ENCODE measurements around the gene TMEM121. TPM values are rescaled to one million over a fixed set of nuclear protein-coding genes. Genes with fewer than 3 reads are reported as not detected.

The TMEM121 gene
- total RNA-seq, 4 donors from 2014 or later = 0.48 to 0.96 TPM; not detected in 2

DNA sequence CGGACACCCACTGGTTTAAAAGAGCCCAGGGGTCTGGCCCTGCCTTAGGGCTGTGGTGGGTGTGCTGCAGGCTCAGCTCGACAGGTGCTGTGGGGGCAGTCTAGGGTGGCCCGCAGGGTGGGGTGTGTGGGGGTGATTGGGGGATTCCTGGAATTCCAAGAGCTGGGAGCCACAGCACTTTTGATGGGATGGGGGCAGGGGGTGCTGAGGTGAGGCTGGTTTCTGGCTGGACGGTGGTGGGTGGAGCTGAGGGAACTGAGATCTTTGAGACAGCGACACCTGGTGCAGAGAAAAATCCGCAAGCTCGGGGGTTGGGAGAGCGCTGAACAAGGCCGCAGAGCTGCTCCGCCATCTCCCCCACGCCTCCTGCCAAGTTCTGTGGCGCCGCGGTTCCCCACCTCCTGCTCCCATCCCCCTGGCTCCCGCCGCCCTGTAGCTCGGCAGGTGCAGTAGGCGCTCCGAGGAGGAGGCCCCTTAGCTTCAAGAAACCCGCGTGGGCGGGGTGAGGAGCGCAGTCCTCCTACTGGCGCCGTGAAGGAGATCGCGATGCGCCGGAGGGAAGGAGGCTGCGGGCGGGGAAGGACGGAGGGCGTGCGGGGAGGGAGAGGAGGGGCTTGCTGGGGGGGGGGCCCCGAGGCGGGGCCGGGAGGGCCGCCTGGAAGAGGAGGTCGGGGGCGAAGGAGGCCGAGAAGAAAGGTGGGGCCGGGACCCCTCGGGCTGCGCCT is 36.7 kb upstream of the TMEM121 start:
- 2% methylated on average over 42 of the region's 44 CpGs; no CpG with 5 or more reads in 1 of the 2 donors for WGBS, 2 donors (ENCODE audit: low coverage in 1 of 2)
- H3K36me3 ChIP-seq = no peaks in the 10 kb centered on the region
- peaks cover 14 to 63% (median 52%) of the 10 kb centered on the region in 4 donors for H3K4me1 ChIP-seq
- peak overlapping the region; percentile 98 to 99 (median 99) for H3K27ac ChIP-seq
- peak; percentile 93 for DNase-seq
- intact Hi-C loops (cut with DNase I; ENCODE audit: low total_unique reads) = loop anchor here (2.0 kb wide), 1 partner anchor 119 kb away; no protein-coding TSS in a partner anchor
- H3K9me3 ChIP-seq = no peaks in the 10 kb centered on the region
- in situ Hi-C loops (cut with MboI; ENCODE audit: low pct_ligation_motif_present in 1 of 4, low pct_unique_long_range_greater_than_20kb in 1 of 4, low sequenced_read_pairs in 3 of 4) = no loop called here
- H3K27me3 ChIP-seq = peaks cover 16% of the 10 kb centered on the region
- peak; percentile 36 to 76 (median 54) for TF ChIP-seq POLR2AphosphoS5 (IDR thresholded peaks at IDR 0.05)
- TF ChIP-seq POLR2A (IDR thresholded peaks at IDR 0.05) = peak; percentile 57
- no peak for TF ChIP-seq EP300 (IDR thresholded peaks at IDR 0.05; ENCODE audit: low read depth)
- TF ChIP-seq, protein P1, sequence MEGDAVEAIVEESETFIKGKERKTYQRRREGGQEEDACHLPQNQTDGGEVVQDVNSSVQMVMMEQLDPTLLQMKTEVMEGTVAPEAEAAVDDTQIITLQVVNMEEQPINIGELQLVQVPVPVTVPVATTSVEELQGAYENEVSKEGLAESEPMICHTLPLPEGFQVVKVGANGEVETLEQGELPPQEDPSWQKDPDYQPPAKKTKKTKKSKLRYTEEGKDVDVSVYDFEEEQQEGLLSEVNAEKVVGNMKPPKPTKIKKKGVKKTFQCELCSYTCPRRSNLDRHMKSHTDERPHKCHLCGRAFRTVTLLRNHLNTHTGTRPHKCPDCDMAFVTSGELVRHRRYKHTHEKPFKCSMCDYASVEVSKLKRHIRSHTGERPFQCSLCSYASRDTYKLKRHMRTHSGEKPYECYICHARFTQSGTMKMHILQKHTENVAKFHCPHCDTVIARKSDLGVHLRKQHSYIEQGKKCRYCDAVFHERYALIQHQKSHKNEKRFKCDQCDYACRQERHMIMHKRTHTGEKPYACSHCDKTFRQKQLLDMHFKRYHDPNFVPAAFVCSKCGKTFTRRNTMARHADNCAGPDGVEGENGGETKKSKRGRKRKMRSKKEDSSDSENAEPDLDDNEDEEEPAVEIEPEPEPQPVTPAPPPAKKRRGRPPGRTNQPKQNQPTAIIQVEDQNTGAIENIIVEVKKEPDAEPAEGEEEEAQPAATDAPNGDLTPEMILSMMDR (IDR thresholded peaks at IDR 0.05) = peak; percentile 56 to 87 (median 70)
- H3K4me3 ChIP-seq = peak overlapping the region; percentile 60 to 81 (median 68)

DNA sequence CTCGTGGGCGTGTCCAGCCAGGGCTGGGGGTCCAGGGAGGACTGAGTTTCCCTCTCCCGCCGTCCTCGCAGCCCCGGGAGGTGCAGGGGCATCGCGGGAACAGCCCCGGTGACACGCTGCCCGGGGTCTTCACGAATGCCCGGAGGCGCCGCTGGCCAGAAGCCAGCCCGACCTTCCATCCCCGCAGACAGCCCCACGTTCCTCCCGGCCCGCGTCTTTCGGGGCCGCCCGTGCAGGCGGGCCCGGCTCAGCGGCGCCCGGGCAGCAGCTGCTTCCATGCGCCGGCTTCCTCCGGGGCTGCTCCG is 36.2 kb upstream of the TMEM121 start:
- Histone ChIP-seq H3K36me3 (no peaks in the 10 kb centered on the region), H3K4me1 (peaks cover 14 to 58% (median 52%) of the 10 kb centered on the region in 4 donors), H3K27ac (peak overlapping the region; percentile 98 to 99 (median 99)), H3K27me3 (peaks cover 16% of the 10 kb centered on the region), H3K9me3 (no peaks in the 10 kb centered on the region), H3K4me3 (peak overlapping the region; percentile 60 to 81 (median 68))
- in situ Hi-C loops (cut with MboI; ENCODE audit: low pct_ligation_motif_present in 1 of 4, low pct_unique_long_range_greater_than_20kb in 1 of 4, low sequenced_read_pairs in 3 of 4) (no loop called here), intact Hi-C loops (cut with DNase I; ENCODE audit: low total_unique reads) (loop anchor here (2.0 kb wide), 1 partner anchor 119 kb away; no protein-coding TSS in a partner anchor)
- TF ChIP-seq POLR2AphosphoS5 (IDR thresholded peaks at IDR 0.05) = no peak
- no peak for TF ChIP-seq POLR2A (IDR thresholded peaks at IDR 0.05)
- 0% methylated on average over 33 of the region's 33 CpGs; no CpG with 5 or more reads in 1 of the 2 donors for WGBS, 2 donors (ENCODE audit: low coverage in 1 of 2)
- peak; percentile 47 for DNase-seq

DNA sequence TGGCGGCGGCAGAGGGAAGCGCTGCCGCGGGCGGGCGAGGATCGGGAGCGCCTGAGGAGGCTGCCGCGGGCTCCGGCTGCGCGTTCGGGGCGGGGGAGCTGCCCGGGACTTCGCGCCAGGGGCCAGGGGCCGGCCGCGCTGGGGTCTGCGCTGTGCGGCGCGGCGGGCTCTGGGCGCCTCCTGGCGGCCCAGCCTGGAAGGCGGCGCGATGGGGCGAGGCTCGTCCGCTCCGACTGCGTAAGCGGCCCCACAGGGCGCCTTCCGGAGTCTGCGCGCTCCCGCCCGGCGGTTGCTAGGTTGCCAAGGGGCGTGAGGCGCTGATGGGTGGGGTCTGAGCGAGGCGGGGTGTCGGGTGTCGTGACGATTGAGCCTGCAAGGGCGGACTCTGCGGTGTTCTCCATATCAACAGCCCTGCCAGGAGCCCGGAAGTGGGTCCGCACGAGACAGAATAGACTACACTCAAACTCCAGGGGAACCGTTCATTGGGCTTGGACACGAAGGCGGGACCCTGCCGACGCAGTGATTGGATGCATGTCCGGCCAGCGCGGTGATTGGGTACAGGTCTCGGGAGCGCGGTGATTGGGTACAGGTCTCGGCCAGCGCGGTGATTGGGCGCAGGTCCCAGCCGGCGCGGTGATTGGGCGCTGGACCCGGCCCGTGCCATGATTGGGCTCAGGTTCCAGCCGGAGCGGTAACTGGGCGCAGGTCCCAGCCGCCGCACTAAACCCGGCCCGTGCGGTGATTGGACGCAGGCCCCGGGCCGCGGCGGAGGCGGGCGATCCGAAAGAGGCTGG is 35.6 kb upstream of the TMEM121 start, which contains the start of gene TEDC1:
Gene TEDC1 (plus strand): TSS at position 675 of the 794 bp plus-strand sequence. CDS start 130 bp downstream, outside the sequence.
- H3K9me3 ChIP-seq = no peaks in the 10 kb centered on the region
- intact Hi-C loops (cut with DNase I; ENCODE audit: low total_unique reads) = loop anchor here (2.0 kb wide), 1 partner anchor 120 kb away; no protein-coding TSS in a partner anchor
- peak; percentile 99 for DNase-seq
- TF ChIP-seq POLR2A (IDR thresholded peaks at IDR 0.05) (peak; percentile 75), EP300 (IDR thresholded peaks at IDR 0.05; ENCODE audit: low read depth) (no peak), POLR2AphosphoS5 (IDR thresholded peaks at IDR 0.05) (peak; percentile 51 to 63 (median 57))
- TF ChIP-seq, protein P1 (IDR thresholded peaks at IDR 0.05) = peak; percentile 55 to 84 (median 75)
- in situ Hi-C loops (cut with MboI; ENCODE audit: low pct_ligation_motif_present in 1 of 4, low pct_unique_long_range_greater_than_20kb in 1 of 4, low sequenced_read_pairs in 3 of 4) = no loop called here
- peak within 1 kb of the TSS; percentile 65 to 81 (median 76) for H3K4me3 ChIP-seq
- 0% methylated on average over 11 of the region's 94 CpGs; no CpG with 5 or more reads in 1 of the 2 donors for WGBS, 2 donors (ENCODE audit: low coverage in 1 of 2)
- peaks cover 14 to 55% (median 48%) of the 10 kb centered on the region in 4 donors for H3K4me1 ChIP-seq
- H3K27ac ChIP-seq = peak within 1 kb of the TSS; percentile 98 to 99 (median 99)
- H3K36me3 ChIP-seq = no peaks in the 10 kb centered on the region
- H3K27me3 ChIP-seq = peaks cover 16% of the 10 kb centered on the region

DNA sequence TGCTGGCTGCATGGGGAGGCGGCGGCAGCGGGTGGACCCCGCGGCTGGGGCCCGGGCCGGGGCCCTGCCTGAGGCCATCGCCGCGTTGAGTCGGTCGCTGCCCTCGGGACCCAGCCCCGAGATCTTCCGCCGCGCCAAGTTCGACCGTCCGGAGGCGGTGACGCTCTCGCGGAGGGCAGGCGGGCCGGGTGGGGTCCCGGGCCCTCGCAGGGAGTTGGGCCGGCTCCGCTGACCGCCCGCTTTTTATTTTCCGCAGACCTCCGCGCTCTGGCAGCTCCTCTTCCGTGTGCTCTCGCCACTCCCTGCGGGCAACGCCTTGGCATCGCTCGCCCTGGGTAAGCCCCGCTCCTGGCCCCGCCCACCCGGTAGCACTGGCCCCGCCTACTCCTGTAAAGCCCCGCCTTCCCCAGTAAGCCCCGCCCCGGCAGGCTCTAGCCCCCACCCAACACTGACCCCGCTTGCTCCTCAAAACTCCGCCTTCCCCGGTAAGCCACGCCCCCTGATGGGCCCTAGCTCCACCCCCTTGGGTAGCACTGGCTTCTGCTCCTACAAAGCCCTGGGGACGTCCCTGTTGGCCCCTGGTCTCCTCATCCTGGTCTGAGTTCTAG is 34.9 kb upstream of the TMEM121 start:
- Histone ChIP-seq H3K9me3 (no peaks in the 10 kb centered on the region), H3K36me3 (no peaks in the 10 kb centered on the region), H3K27ac (peak overlapping the region; percentile 93 to 99 (median 99)), H3K4me1 (peaks cover 14 to 48% (median 41%) of the 10 kb centered on the region in 4 donors), H3K4me3 (peak overlapping the region; percentile 57 to 76 (median 62)), H3K27me3 (peaks cover 10% of the 10 kb centered on the region)
- intact Hi-C loops (cut with DNase I; ENCODE audit: low total_unique reads) (loop anchor here (2.0 kb wide), 1 partner anchor 121 kb away; no protein-coding TSS in a partner anchor), in situ Hi-C loops (cut with MboI; ENCODE audit: low pct_ligation_motif_present in 1 of 4, low pct_unique_long_range_greater_than_20kb in 1 of 4, low sequenced_read_pairs in 3 of 4) (no loop called here)
- TF ChIP-seq POLR2AphosphoS5 (IDR thresholded peaks at IDR 0.05) (peak in 1 of 3 donors; percentile 34), POLR2A (IDR thresholded peaks at IDR 0.05) (peak; percentile 72), EP300 (IDR thresholded peaks at IDR 0.05; ENCODE audit: low read depth) (no peak)
- TF ChIP-seq, protein P1 (IDR thresholded peaks at IDR 0.05) = no peak
- 2 to 8% methylated on average over 5 to 48 of the region's 53 CpGs for WGBS, 2 donors (ENCODE audit: low coverage in 1 of 2)
- DNase-seq = peak; percentile 83
